SK-N-SH (cell line): ENCODE results near the gene CRACR2B.

Source experiments
- CHD2 ChIP-seq: fragments of 150-350 bp; IDR thresholded peaks from 2 replicates; pipeline ENCODE4 v1.6.1; 2018; ENCODE audit warnings: low read length; ENCODE audit not compliant: partially characterized antibody
- CTCF ChIP-seq: fragments of 200-600 bp; sonication (generic); IDR thresholded peaks from 2 replicates; pipeline ENCODE4 v1.6.1; 2017; ENCODE audit warnings: antibody characterized with exemption, mild to moderate bottlenecking, moderate library complexity
- EZH2phosphoT487 ChIP-seq: fragments of 200-600 bp; sonication (generic); IDR thresholded peaks from 2 replicates; pipeline ENCODE4 v1.6.1; 2017; ENCODE audit warnings: low read depth, mixed run types, mild to moderate bottlenecking, antibody characterized with exemption, moderate library complexity, borderline replicate concordance
- FOXM1 ChIP-seq: IDR thresholded peaks from 2 replicates; pipeline ENCODE4 v1.4.0; 2012; ENCODE audit warnings: low read depth, mild to moderate bottlenecking
- GABPA ChIP-seq: IDR thresholded peaks from 2 replicates; pipeline ENCODE4 v1.4.0; 2012; ENCODE audit warnings: low read depth, mild to moderate bottlenecking
- MAX ChIP-seq: IDR thresholded peaks from 2 replicates; pipeline ENCODE4 v1.4.0; 2012; ENCODE audit warnings: low read depth
- POLR2AphosphoS5 ChIP-seq: IDR thresholded peaks from 2 replicates; pipeline ENCODE4 v1.6.1; 2012; ENCODE audit warnings: low read depth, low read length
- RCOR1 ChIP-seq: fragments of 150-350 bp; IDR thresholded peaks from 2 replicates; pipeline ENCODE4 v1.6.1; 2017; ENCODE audit warnings: antibody characterized with exemption, low read length
- REST ChIP-seq: IDR thresholded peaks from 2 replicates; pipeline ENCODE4 v1.6.1; 2012; ENCODE audit warnings: mild to moderate bottlenecking, low read depth, low read length, moderate library complexity
- TAF1 ChIP-seq: IDR thresholded peaks from 2 replicates; pipeline ENCODE4 v1.6.1; 2012; ENCODE audit warnings: low read depth, mild to moderate bottlenecking, low read length, moderate library complexity, borderline replicate concordance

- no peak for TF ChIP-seq REST
- TF ChIP-seq CTCF: no peak
- no peak for TF ChIP-seq RCOR1
- TF ChIP-seq TAF1: no peak
- no peak for TF ChIP-seq POLR2AphosphoS5
- TF ChIP-seq MAX: no peak
- TF ChIP-seq FOXM1: no peak
- TF ChIP-seq CHD2: no peak
- TF ChIP-seq GABPA: no peak
- TF ChIP-seq EZH2phosphoT487: no peak
Observed at GRCh38 chr11:870418-870817, 42.7 kb downstream of the CRACR2B start.
